GM12874 (cell line): ENCODE results near the gene BCKDK.

ENCODE experiments used
- CTCF ChIP-seq: IDR thresholded peaks from 2 replicates; pipeline ENCODE4 v1.5.1; 2011; ENCODE audit warnings: low read depth, mild to moderate bottlenecking, control low read depth, low read length, moderate library complexity; ENCODE audit not compliant: insufficient read depth

BCKDK gene

GRCh38 chr16:31127182-31127581, 19.0 kb downstream of the BCKDK start:
- no peak for TF ChIP-seq CTCF

- TF ChIP-seq CTCF = no peak
Observed at GRCh38 chr16:31128711-31129567, 20.8 kb downstream of the BCKDK start.

- TF ChIP-seq CTCF = no peak
Observed at GRCh38 chr16:31129568-31130335, 21.6 kb downstream of the BCKDK start.

- TF ChIP-seq CTCF = no peak
Observed at GRCh38 chr16:31130336-31130891, 22.2 kb downstream of the BCKDK start.

GRCh38 chr16:31130899-31131298, 22.7 kb downstream of the BCKDK start:
- no peak for TF ChIP-seq CTCF

- no peak for TF ChIP-seq CTCF
Observed at GRCh38 chr16:31131416-31131815, 23.2 kb downstream of the BCKDK start.

GRCh38 chr16:31131841-31132271, 23.7 kb downstream of the BCKDK start:
- TF ChIP-seq CTCF = no peak
